DMS79 (cell line): ENCODE measurements around the gene PHF12.
"Not testable (repeated sequence)": the region's sequence is repeated elsewhere in the genome, so short reads cannot be mapped to it uniquely, and the experiment has no call there.

ENCODE experiments used
- DNase-seq: peaks from one replicate; lab custom pipeline; 2025; lab: John Stamatoyannopoulos, UW

Gene PHF12

GRCh38 chr17:28929787-28930186 lies 21.5 kb downstream of the PHF12 start:
- DNase-seq, result no peak

GRCh38 chr17:28928061-28928460 lies 23.3 kb downstream of the PHF12 start:
- no peak for DNase-seq

- no peak for DNase-seq
Observed at GRCh38 chr17:28926786-28927185, 24.5 kb downstream of the PHF12 start.

- DNase-seq, result no peak
Observed at GRCh38 chr17:28926366-28926765, 25.0 kb downstream of the PHF12 start.

GRCh38 chr17:28925912-28926365 lies 25.4 kb downstream of the PHF12 start:
- peak; percentile 80 for DNase-seq

- no peak for DNase-seq
Observed at GRCh38 chr17:28920201-28920600, 31.1 kb downstream of the PHF12 start.

GRCh38 chr17:28918295-28918694 lies 33.0 kb downstream of the PHF12 start:
- DNase-seq, result no peak

- DNase-seq, result no peak
Observed at GRCh38 chr17:28917465-28917864, 33.9 kb downstream of the PHF12 start.

- DNase-seq, result no peak
Observed at GRCh38 chr17:28917029-28917428, 34.3 kb downstream of the PHF12 start.

GRCh38 chr17:28916302-28916934 lies 34.9 kb downstream of the PHF12 start:
- DNase-seq, result no peak

- no peak for DNase-seq
Observed at GRCh38 chr17:28912938-28913333, 38.4 kb downstream of the PHF12 start.

- no peak for DNase-seq
Observed at GRCh38 chr17:28912281-28912937, 38.9 kb downstream of the PHF12 start.

GRCh38 chr17:28911411-28912045 lies 39.8 kb downstream of the PHF12 start:
- no peak for DNase-seq

- no peak for DNase-seq
Observed at GRCh38 chr17:28910534-28910933, 40.8 kb downstream of the PHF12 start.

GRCh38 chr17:28908640-28909167 lies 42.6 kb downstream of the PHF12 start:
- DNase-seq, result no peak

GRCh38 chr17:28907709-28908475 lies 43.4 kb downstream of the PHF12 start:
- DNase-seq, result no peak

- no peak for DNase-seq
Observed at GRCh38 chr17:28906706-28907438, 44.4 kb downstream of the PHF12 start.

- DNase-seq, result no peak
Observed at GRCh38 chr17:28906276-28906675, 45.0 kb downstream of the PHF12 start.

- no peak for DNase-seq
Observed at GRCh38 chr17:28904800-28905199, 46.5 kb downstream of the PHF12 start.

GRCh38 chr17:28903546-28903841 lies 47.8 kb downstream of the PHF12 start:
- not testable (repeated sequence) for DNase-seq

- DNase-seq, result peak; percentile 85
Observed at GRCh38 chr17:28902819-28903545, 48.3 kb downstream of the PHF12 start, which contains the start of gene DHRS13. DHRS13 (minus strand) TSS chr17:28903079; CDS start chr17:28902944, 135 bp downstream.
